ENCODE measurements around the gene MYRIP. TPM values are rescaled to one million over a fixed set of nuclear protein-coding genes. Genes with fewer than 3 reads are reported as not detected.

Gene MYRIP
- total RNA-seq, 1 donor = under 0.01 TPM

- Histone ChIP-seq H3K27me3 (ENCODE audit: insufficient read depth, low read length) (peaks cover 3% of the 10 kb centered on the region), H3K4me2 (ENCODE audit: insufficient read depth, low read length) (no peak overlapping the region), H3K4me3 (ENCODE audit: insufficient read depth, low read length) (no peak overlapping the region), H3K36me3 (ENCODE audit: insufficient read depth, low read length) (no peaks in the 10 kb centered on the region), H3K9me3 (ENCODE audit: low read depth, low read length) (no peaks in the 10 kb centered on the region), H4K20me1 (ENCODE audit: insufficient read depth, low read length) (no peaks in the 10 kb centered on the region), H2AFZ (ENCODE audit: low read length) (no peak overlapping the region), H3K79me2 (ENCODE audit: insufficient read depth, low read length) (no peaks in the 10 kb centered on the region), H3K27ac (ENCODE audit: low read depth, low read length) (no peak overlapping the region), H3K4me1 (ENCODE audit: insufficient read depth, low read length) (no peaks in the 10 kb centered on the region)
- DNase-seq (ENCODE audit: insufficient read length, low spot score, missing footprints) = no peak
- no peak for TF ChIP-seq CTCF (IDR thresholded peaks at IDR 0.05; ENCODE audit: extremely low read depth, low read depth, low read length)
These were observed 397.1 kb downstream of the MYRIP start for GRCh38 chr3:40206522-40206921.

GRCh38 chr3:40207796-40208195, 398.4 kb downstream of the MYRIP start:
- Histone ChIP-seq H3K9me3 (ENCODE audit: low read depth, low read length) (no peaks in the 10 kb centered on the region), H3K27me3 (ENCODE audit: insufficient read depth, low read length) (peaks cover 3% of the 10 kb centered on the region), H3K27ac (ENCODE audit: low read depth, low read length) (no peak overlapping the region), H3K36me3 (ENCODE audit: insufficient read depth, low read length) (no peaks in the 10 kb centered on the region), H3K4me1 (ENCODE audit: insufficient read depth, low read length) (no peaks in the 10 kb centered on the region), H3K79me2 (ENCODE audit: insufficient read depth, low read length) (no peaks in the 10 kb centered on the region), H3K4me3 (ENCODE audit: insufficient read depth, low read length) (no peak overlapping the region), H4K20me1 (ENCODE audit: insufficient read depth, low read length) (no peaks in the 10 kb centered on the region), H2AFZ (ENCODE audit: low read length) (no peak overlapping the region), H3K4me2 (ENCODE audit: insufficient read depth, low read length) (no peak overlapping the region)
- TF ChIP-seq CTCF (IDR thresholded peaks at IDR 0.05; ENCODE audit: extremely low read depth, low read depth, low read length) = no peak
- DNase-seq (ENCODE audit: insufficient read length, low spot score, missing footprints) = no peak

GRCh38 chr3:40208251-40208650, 398.8 kb downstream of the MYRIP start:
- Histone ChIP-seq H4K20me1 (ENCODE audit: insufficient read depth, low read length) (no peaks in the 10 kb centered on the region), H2AFZ (ENCODE audit: low read length) (no peak overlapping the region), H3K36me3 (ENCODE audit: insufficient read depth, low read length) (no peaks in the 10 kb centered on the region), H3K79me2 (ENCODE audit: insufficient read depth, low read length) (no peaks in the 10 kb centered on the region), H3K4me2 (ENCODE audit: insufficient read depth, low read length) (no peak overlapping the region), H3K4me3 (ENCODE audit: insufficient read depth, low read length) (no peak overlapping the region), H3K27me3 (ENCODE audit: insufficient read depth, low read length) (peaks cover 3% of the 10 kb centered on the region), H3K27ac (ENCODE audit: low read depth, low read length) (no peak overlapping the region), H3K4me1 (ENCODE audit: insufficient read depth, low read length) (no peaks in the 10 kb centered on the region), H3K9me3 (ENCODE audit: low read depth, low read length) (no peaks in the 10 kb centered on the region)
- TF ChIP-seq CTCF (IDR thresholded peaks at IDR 0.05; ENCODE audit: extremely low read depth, low read depth, low read length) = no peak
- no peak for DNase-seq (ENCODE audit: insufficient read length, low spot score, missing footprints)

- Histone ChIP-seq H2AFZ (ENCODE audit: low read length) (no peak overlapping the region), H3K36me3 (ENCODE audit: insufficient read depth, low read length) (no peaks in the 10 kb centered on the region), H4K20me1 (ENCODE audit: insufficient read depth, low read length) (no peaks in the 10 kb centered on the region), H3K27ac (ENCODE audit: low read depth, low read length) (no peak overlapping the region), H3K4me2 (ENCODE audit: insufficient read depth, low read length) (no peak overlapping the region), H3K4me3 (ENCODE audit: insufficient read depth, low read length) (no peak overlapping the region), H3K4me1 (ENCODE audit: insufficient read depth, low read length) (no peaks in the 10 kb centered on the region), H3K9me3 (ENCODE audit: low read depth, low read length) (no peaks in the 10 kb centered on the region), H3K79me2 (ENCODE audit: insufficient read depth, low read length) (no peaks in the 10 kb centered on the region), H3K27me3 (ENCODE audit: insufficient read depth, low read length) (peaks cover 3% of the 10 kb centered on the region)
- DNase-seq (ENCODE audit: insufficient read length, low spot score, missing footprints) = peak; percentile 65
- no peak for TF ChIP-seq CTCF (IDR thresholded peaks at IDR 0.05; ENCODE audit: extremely low read depth, low read depth, low read length)
These were observed 402.2 kb downstream of the MYRIP start for GRCh38 chr3:40211579-40211978.

All from osteoblast (primary cell).